Activated effector memory CD4-positive, alpha-beta T cell treated with anti-CD3 and anti-CD28 coated beads, Interleukin-2, amount 50 U/mL, for 16 hours (primary cell): ENCODE data around the gene WDR45.
"Not testable (repeated sequence)": the region's sequence is repeated elsewhere in the genome, so short reads cannot be mapped to it uniquely, and the experiment has no call there.

Experiments
- DNase-seq: peaks from one replicate; pipeline ENCODE4 v3.0.0-alpha.2; 2020

Gene WDR45

GRCh38 chrX:49079489-49080428 lies at the start of gene WDR45:
WDR45 (minus strand) TSS chrX:49079887; CDS start chrX:49078095, 1,792 bp downstream.
- peak; percentile 90 for DNase-seq

DNA sequence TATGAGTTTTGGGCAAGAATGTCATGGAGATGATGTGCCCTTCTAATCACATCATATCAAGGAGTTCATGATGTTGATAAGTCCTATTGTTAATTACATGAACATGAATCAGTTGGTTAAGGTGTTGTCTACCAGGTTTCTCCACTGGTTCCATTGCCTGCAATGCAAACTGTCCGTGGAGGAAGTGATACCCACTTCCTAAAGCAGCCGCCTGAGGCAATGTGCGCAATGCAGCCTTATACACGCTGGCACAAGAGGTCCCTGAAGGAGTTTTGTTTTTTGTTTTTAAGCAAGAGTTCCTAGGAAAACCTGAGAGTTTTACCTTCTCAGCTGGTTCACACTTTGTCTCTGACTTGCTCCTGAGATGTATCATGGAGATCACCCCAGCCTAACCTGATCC lies 49.7 kb upstream of the WDR45 start:
- DNase-seq: no peak

- not testable (repeated sequence) for DNase-seq
Measured at GRCh38 chrX:49127742-49128258, 48.1 kb upstream of the WDR45 start.

GRCh38 chrX:49122499-49122898 lies 42.8 kb upstream of the WDR45 start:
- no peak for DNase-seq

DNA sequence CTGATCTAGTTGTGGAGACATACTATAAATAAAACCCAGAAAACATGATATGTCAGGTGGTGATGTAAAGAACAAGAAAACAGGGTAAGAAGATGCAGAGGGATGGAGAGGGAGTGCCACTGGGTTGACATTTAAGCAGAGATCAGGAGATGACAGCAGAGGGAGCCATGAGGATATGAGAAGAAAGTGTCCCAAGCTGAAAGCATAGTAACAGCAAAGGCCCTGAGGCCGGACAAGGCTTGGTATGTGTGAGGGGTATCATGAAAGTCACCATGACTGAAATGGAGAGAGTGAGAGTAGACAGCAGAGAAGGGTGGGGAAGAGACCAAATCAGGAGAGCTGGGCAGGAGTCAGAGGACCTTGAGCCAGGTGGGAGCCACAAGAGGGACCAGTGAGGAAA lies 40.4 kb upstream of the WDR45 start:
- DNase-seq: no peak

- no peak for DNase-seq
Measured at GRCh38 chrX:49117581-49117980, 37.9 kb upstream of the WDR45 start.

DNA sequence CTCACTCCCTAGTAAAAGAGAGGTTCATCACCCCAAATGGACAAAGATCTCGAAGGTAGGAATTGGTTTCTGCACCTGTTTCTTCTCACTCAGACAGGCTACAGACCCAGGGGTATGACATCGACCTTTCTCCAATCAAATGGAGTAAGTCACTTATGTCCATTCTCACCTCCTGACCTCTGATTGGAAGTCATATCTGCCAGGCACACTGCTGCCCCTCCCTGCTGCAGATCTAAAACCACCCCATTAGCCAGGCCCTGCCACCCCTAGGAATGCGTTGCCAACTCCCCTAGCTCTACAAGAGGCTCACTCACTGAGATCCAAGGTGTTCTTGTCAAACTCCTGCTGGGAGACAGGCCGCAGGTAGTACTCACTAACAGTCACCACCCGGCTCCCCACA lies 37.0 kb upstream of the WDR45 start:
- DNase-seq: no peak

DNA sequence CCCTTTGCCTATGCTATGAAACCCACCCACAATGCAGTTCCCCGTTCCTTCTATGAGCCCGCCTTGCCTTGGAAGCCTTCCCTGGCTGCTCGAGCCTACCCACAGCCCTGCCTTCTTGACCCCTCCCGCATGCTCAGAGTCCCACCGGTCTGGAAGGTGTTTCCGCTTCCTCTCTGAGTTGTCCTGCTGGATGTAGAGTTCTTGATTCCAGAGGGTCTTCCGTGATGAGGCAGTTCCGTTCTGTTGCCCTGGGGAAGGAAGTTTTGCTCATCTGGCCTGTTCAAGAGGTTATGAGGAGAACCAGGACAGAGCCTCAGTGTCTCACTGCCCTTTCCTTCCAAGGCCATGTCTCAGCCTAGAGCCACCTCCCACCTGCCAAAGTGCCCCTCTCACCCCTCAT lies 36.4 kb upstream of the WDR45 start:
- no peak for DNase-seq

DNA sequence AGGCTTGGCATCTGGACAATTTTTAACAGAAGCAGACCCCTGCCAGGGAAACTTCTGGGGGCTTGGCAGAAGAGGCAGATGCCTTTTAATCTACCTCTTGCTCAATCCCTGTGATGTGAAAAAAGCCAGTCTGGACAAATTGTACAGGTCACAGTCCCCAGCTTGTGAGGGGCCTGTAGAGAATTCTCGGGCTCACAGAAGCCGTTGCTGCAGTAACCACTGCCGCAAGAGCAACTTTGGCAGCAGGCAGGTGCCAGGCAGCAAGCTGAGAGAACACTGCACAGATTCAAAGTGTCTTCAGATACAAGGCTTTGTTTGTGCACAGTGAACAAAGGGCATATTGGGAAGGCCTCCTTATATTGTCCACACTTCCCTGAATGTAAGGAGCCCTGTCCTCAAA lies 32.1 kb upstream of the WDR45 start:
- no peak for DNase-seq

DNA sequence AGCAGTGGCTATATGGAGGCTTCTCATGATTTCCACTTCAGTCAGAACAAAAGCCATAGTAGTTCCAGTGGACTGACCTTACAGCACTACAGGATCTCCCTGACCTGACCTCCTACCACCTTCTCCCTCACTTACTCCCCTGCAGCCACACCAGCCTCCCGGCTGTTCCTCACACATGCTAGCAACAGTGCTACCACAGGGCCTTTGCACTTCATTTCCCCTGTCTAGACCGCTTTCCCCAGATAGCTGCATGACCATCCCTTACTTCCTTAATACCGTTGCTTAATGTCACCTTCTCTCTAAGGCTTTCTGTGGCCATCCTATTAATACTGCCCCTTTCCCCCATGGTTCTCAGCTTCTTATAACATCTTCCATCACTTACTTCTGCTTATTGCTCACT lies 30.7 kb upstream of the WDR45 start:
- no peak for DNase-seq

GRCh38 chrX:49108641-49109040 lies 29.0 kb upstream of the WDR45 start:
- DNase-seq: no peak

DNA sequence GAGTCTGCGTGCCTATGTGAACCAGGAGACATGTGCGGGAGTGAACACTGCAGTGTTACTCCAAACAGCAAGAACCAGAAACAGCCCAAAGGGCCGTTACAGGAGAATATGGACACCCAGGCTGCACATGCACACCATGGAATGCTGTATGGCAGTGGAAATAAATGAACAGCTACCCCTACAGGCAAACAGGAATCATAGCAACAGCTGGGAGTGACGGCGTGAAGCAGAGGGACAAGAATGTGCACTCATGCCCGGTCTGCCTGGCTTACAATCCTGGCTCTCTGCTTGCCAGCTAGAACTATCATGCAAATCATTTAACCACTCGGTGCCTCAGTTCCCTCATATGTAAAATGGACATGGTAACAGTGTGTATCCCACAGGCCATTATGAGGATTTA lies 27.2 kb upstream of the WDR45 start:
- DNase-seq: no peak

DNA sequence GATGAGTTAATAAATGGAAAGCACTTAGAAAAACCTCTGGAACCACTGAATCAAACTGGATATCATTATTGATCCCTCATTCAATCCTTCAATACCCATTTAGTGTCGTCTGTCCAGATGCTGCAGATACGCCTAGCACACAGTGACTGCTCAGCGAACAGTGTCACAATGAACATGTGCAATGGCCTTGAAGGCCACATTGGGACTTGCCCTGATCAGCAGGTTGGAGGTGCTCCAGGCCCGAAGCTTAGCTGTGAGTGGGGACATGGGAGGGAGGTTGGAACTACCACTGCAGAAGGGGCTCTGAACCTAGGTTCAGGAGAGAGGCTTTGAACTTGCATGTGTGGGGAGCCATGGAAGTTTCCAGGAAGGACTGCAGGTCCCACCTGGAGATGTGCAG lies 26.6 kb upstream of the WDR45 start:
- no peak for DNase-seq

GRCh38 chrX:49103637-49104036 lies 23.9 kb upstream of the WDR45 start:
- no peak for DNase-seq

DNA sequence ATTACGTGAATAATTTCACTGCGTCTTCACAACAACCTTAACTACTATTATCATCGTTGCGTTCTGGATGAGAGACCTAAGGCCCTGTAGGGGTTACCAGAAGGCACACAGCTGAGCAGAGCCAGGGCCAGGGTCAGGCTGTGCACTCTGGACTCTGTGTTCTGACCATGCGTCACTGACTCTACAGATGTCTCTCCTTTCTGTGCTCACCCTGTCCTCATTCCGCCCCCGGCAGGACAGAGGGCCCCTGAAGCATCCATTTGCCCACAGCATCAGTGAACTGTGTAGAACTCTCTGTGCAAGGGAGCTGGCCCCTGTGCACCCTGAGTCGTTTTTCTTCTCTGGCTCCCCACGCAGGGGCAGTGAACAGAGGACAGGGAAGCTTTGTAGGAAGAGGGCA lies 22.5 kb upstream of the WDR45 start:
- no peak for DNase-seq

DNA sequence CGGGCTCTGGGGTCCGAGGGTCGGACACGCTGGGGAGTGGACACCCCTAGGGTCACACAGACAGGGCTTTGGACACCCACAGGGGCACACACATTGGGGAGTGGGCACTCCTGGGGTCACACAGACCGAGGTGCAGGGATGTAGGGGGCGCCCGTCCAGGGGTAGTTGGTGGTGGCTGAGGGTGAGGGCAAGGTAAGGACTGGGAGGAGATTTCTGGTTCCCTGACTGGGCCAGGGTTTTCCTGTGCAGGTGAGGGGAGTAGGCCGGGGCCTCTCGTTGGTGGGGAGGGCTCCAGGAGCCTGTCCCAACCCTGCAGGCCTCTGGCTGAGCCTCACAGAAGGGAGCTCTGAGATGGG lies 21.9 kb upstream of the WDR45 start:
- DNase-seq: no peak

GRCh38 chrX:49100704-49101628 lies 21.3 kb upstream of the WDR45 start:
- DNase-seq: peak; percentile 95

DNA sequence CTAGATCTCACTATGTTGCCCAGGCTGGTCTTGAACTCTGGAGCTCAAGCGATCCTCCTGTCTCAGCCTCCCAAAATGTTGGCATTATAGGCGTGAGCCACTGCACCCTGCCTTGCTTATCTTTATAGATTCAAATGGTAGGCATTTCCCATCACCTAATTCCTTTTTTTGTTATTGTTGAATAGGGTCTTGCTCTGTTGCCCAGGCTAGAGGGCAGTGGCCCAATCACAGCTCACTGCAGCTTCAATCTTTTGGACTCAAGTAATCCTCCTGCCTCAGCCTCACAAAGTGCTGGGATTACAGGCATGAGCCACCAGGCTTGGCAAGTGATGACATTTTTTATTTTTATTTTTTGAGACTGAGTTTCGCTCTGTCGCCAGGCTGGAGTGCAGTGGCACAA lies 16.7 kb upstream of the WDR45 start:
- DNase-seq: no peak

DNA sequence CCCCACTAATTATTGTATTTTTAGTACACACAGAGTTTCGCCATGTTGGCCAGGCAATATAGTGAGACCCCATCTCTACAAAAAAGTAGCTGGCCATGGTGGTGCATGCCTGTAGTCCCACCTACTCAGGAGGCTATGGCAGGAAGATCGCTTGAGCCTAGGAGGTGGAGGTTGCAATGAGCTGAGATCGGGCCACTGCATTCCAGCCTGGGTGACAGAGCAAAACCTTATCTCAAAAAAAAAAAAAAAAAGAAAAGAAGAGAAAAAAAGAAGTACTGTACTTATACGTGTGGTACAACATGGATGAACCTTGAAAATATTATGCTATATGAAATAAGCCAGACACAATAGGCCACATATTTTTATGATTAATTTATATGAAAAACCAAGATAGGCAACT lies 9.9 kb upstream of the WDR45 start:
- no peak for DNase-seq

DNA sequence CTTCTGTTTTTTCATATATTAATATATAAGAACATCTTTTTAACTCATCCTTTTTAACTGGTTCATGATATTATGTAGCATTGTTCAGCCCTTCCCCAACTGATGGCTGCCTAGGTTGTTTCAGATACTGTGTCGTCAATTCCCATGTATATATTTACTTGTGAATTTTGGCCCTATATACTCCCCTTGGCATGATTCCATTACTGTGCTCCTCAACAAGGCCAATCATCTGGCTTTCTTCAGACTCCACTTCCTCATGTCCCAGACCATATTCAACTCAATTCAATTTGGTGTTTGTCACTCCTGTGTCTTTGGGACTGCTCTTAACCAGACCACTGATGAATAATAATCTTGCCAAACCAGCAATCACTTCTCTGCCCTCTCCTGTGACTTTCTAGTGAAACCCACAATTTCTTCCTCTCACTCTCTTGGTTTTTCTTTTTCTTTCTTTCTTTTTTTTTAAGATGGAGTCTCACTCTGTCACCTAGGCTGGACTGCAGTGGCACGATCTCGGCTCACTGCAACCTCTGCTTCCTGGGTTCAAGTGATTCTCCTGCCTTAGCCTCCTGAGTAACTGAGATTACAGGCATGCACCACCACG lies 2.7 kb upstream of the WDR45 start:
- DNase-seq: no peak

GRCh38 chrX:49077941-49078340 lies 1.7 kb downstream of the WDR45 start:
- DNase-seq: no peak

GRCh38 chrX:49075347-49075746 lies 4.3 kb downstream of the WDR45 start:
- DNase-seq: no peak
